ENCODE results near the gene RDH5.

- TF ChIP-seq HOXA5 (CRISPR knock-in tag; IDR thresholded peaks at IDR 0.05) (no peak), POLR2A (IDR thresholded peaks at IDR 0.05; ENCODE audit: insufficient read depth in 1 of 2, low read depth in 2 of 2, low read length in 2 of 2) (no peak), PCBP2 (optimal IDR thresholded peaks at IDR 0.05; ENCODE audit: low read depth, low read length, poor library complexity, severe bottlenecking) (no peak), ZNF891 (CRISPR knock-in tag; IDR thresholded peaks at IDR 0.05) (no peak)
These were observed 9.9 kb downstream of the RDH5 start for GRCh38 chr12:55729819-55730818.
